ENCODE results near the gene LCAT.
"Not testable (repeated sequence)": the region's sequence is repeated elsewhere in the genome, so short reads cannot be mapped to it uniquely, and the experiment has no call there.

The LCAT gene

DNA sequence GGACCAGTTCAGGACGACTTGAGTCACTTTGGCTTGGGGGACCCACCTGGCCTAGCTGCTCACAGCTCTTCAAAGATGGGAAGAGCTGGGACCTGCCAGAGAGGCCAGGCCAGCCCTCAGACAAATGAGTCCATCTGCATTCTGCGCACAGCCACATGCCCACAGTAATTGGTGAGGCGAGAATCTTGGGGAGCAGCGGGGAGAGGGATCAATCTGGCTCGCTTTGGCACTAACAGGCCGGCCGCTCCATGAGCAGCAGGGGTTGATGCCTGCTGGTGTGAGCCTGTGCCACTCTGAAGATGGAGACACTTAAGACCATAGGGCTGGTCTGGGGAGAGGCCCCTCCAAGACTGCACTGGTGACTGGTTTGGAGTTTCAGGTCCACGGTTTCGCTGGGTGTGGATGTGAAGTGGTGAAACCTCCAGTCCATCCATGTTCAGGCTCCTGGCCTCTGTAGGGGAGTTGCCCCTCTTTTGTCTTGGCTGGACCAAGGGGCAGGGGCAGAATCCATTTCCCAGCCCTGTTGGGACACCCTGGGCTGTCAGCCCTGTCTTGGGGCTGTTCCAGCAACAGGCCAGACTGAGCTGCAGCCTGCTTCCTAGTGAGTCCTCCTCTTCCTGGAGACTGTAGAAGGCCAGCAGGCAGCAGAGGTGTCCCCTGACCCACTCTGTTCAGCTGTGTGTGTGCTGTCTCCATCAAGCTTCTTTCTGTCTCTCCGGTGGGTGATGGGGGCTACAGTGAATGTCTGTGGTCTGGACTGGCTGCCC lies 19.6 kb downstream of the LCAT start:
- peaks cover 27% of the 10 kb centered on the region in 2 donors for H3K36me3 ChIP-seq (ENCODE audit: control insufficient read depth in 2 of 2, insufficient read depth in 2 of 2, low read length in 2 of 2)
- H3K9ac ChIP-seq (ENCODE audit: low read depth in 1 of 2, low read length in 2 of 2), result no peak overlapping the region
- H3K4me3 ChIP-seq (ENCODE audit: low read length in 2 of 2), result no peak overlapping the region
- H3K9me3 ChIP-seq (ENCODE audit: control insufficient read depth in 2 of 2, low read length in 2 of 2), result no peaks in the 10 kb centered on the region
- no peaks in the 10 kb centered on the region for H3K27me3 ChIP-seq (ENCODE audit: control insufficient read depth in 2 of 2, insufficient read depth in 2 of 2, low read length in 2 of 2)
- H3K4me1 ChIP-seq (ENCODE audit: control insufficient read depth in 2 of 2, insufficient read depth in 2 of 2, low read length in 2 of 2), result no peaks in the 10 kb centered on the region
- H3K27ac ChIP-seq (ENCODE audit: low read depth in 2 of 2, low read length in 2 of 2), result no peak overlapping the region

GRCh38 chr16:67923414-67924116 lies 20.4 kb downstream of the LCAT start:
- Histone ChIP-seq H3K36me3 (ENCODE audit: control insufficient read depth in 2 of 2, insufficient read depth in 2 of 2, low read length in 2 of 2) (peaks cover 25 to 27% of the 10 kb centered on the region in 2 donors), H3K27me3 (ENCODE audit: control insufficient read depth in 2 of 2, insufficient read depth in 2 of 2, low read length in 2 of 2) (no peaks in the 10 kb centered on the region), H3K9ac (ENCODE audit: low read depth in 1 of 2, low read length in 2 of 2) (no peak overlapping the region), H3K9me3 (ENCODE audit: control insufficient read depth in 2 of 2, low read length in 2 of 2) (no peaks in the 10 kb centered on the region), H3K4me3 (ENCODE audit: low read length in 2 of 2) (no peak overlapping the region), H3K27ac (ENCODE audit: low read depth in 2 of 2, low read length in 2 of 2) (no peak overlapping the region), H3K4me1 (ENCODE audit: control insufficient read depth in 2 of 2, insufficient read depth in 2 of 2, low read length in 2 of 2) (no peaks in the 10 kb centered on the region)

DNA sequence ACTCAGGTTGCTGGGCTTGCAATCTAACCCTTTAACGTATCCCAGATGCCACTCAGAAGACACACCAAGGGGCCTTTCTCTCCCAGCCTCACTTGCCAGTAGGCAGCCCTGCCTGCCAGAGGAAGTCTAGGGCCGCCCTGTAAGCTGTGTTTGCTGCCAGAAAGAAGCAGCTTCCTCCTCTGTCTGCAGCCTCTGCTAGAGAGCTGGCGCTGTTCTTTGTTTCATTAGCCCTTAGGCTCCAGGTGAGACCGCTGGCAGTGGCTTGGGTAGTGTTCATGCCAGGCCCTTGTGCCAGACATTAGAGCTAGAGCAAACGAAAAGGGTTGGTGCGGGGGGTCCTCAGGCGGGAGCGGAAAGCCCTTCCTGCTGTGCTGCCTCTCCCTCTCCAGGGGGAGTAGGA lies 21.2 kb downstream of the LCAT start:
- Histone ChIP-seq H3K9me3 (ENCODE audit: control insufficient read depth in 2 of 2, low read length in 2 of 2) (no peaks in the 10 kb centered on the region), H3K9ac (ENCODE audit: low read depth in 1 of 2, low read length in 2 of 2) (no peak overlapping the region), H3K27ac (ENCODE audit: low read depth in 2 of 2, low read length in 2 of 2) (no peak overlapping the region), H3K36me3 (ENCODE audit: control insufficient read depth in 2 of 2, insufficient read depth in 2 of 2, low read length in 2 of 2) (peaks cover 21 to 24% of the 10 kb centered on the region in 2 donors), H3K27me3 (ENCODE audit: control insufficient read depth in 2 of 2, insufficient read depth in 2 of 2, low read length in 2 of 2) (no peaks in the 10 kb centered on the region), H3K4me3 (ENCODE audit: low read length in 2 of 2) (no peak overlapping the region), H3K4me1 (ENCODE audit: control insufficient read depth in 2 of 2, insufficient read depth in 2 of 2, low read length in 2 of 2) (no peaks in the 10 kb centered on the region)

DNA sequence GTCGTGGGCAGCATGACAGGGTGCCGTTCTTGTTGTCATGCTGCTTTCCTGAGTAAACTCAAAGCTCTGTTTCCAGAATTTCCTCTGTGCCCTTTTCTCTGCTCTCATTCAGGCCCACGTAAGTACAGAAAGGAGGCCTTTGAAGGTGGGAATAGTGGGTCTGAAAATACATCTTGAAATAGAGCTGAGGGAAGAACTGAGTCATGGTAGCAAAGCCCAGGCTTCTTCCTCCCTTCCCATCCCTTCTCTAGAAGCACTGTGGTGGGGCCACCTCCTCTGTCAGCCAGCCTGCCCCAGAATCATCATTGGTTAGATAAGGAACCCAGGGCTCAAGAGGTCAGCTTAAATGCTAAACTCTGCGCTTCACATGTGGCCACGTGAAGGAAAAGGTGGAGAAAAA lies 21.7 kb downstream of the LCAT start:
- no peaks in the 10 kb centered on the region for H3K27me3 ChIP-seq (ENCODE audit: control insufficient read depth in 2 of 2, insufficient read depth in 2 of 2, low read length in 2 of 2)
- H3K4me1 ChIP-seq (ENCODE audit: control insufficient read depth in 2 of 2, insufficient read depth in 2 of 2, low read length in 2 of 2), result no peaks in the 10 kb centered on the region
- H3K27ac ChIP-seq (ENCODE audit: low read depth in 2 of 2, low read length in 2 of 2), result no peak overlapping the region
- no peaks in the 10 kb centered on the region for H3K9me3 ChIP-seq (ENCODE audit: control insufficient read depth in 2 of 2, low read length in 2 of 2)
- no peak overlapping the region for H3K9ac ChIP-seq (ENCODE audit: low read depth in 1 of 2, low read length in 2 of 2)
- peaks cover 17 to 21% of the 10 kb centered on the region in 2 donors for H3K36me3 ChIP-seq (ENCODE audit: control insufficient read depth in 2 of 2, insufficient read depth in 2 of 2, low read length in 2 of 2)
- no peak overlapping the region for H3K4me3 ChIP-seq (ENCODE audit: low read length in 2 of 2)

- no peak overlapping the region for H3K9ac ChIP-seq (ENCODE audit: low read depth in 1 of 2, low read length in 2 of 2)
- no peaks in the 10 kb centered on the region for H3K27me3 ChIP-seq (ENCODE audit: control insufficient read depth in 2 of 2, insufficient read depth in 2 of 2, low read length in 2 of 2)
- H3K4me1 ChIP-seq (ENCODE audit: control insufficient read depth in 2 of 2, insufficient read depth in 2 of 2, low read length in 2 of 2), result peaks cover 0 to 2% of the 10 kb centered on the region in 2 donors
- peaks cover 17 to 36% of the 10 kb centered on the region in 2 donors for H3K36me3 ChIP-seq (ENCODE audit: control insufficient read depth in 2 of 2, insufficient read depth in 2 of 2, low read length in 2 of 2)
- no peak overlapping the region for H3K4me3 ChIP-seq (ENCODE audit: low read length in 2 of 2)
- H3K27ac ChIP-seq (ENCODE audit: low read depth in 2 of 2, low read length in 2 of 2), result no peak overlapping the region
- H3K9me3 ChIP-seq (ENCODE audit: control insufficient read depth in 2 of 2, low read length in 2 of 2), result no peaks in the 10 kb centered on the region
These were observed 24.2 kb downstream of the LCAT start for GRCh38 chr16:67919622-67920221.

DNA sequence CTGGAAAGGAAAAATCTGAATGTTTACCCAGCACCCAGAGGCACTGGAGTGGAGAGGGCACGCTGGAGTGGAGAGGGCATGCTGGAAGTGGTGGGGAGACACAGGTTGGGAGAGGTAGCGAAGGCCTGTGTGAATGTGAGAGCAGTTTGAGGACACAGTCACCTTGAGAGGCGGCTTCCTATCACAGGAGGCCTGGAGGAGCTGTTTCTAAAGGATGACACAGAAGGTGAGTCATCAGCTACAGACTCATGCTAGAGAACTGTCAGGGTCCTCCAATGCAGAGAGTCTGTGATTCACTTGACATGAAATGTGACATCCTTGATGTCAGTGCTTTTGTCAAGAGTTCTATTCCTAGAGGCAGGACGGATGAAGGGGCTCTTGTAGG lies 26.1 kb downstream of the LCAT start:
- Histone ChIP-seq H3K36me3 (ENCODE audit: control insufficient read depth in 2 of 2, insufficient read depth in 2 of 2, low read length in 2 of 2) (peaks cover 14 to 29% of the 10 kb centered on the region in 2 donors), H3K4me1 (ENCODE audit: control insufficient read depth in 2 of 2, insufficient read depth in 2 of 2, low read length in 2 of 2) (peaks cover 0 to 2% of the 10 kb centered on the region in 2 donors)

GRCh38 chr16:67917140-67917851 lies 26.6 kb downstream of the LCAT start:
- Histone ChIP-seq H3K36me3 (ENCODE audit: control insufficient read depth in 2 of 2, insufficient read depth in 2 of 2, low read length in 2 of 2) (peaks cover 14 to 29% of the 10 kb centered on the region in 2 donors), H3K4me1 (ENCODE audit: control insufficient read depth in 2 of 2, insufficient read depth in 2 of 2, low read length in 2 of 2) (peaks cover 0 to 2% of the 10 kb centered on the region in 2 donors), H3K27me3 (ENCODE audit: control insufficient read depth in 2 of 2, insufficient read depth in 2 of 2, low read length in 2 of 2) (no peaks in the 10 kb centered on the region), H3K27ac (ENCODE audit: low read depth in 2 of 2, low read length in 2 of 2) (no peak overlapping the region), H3K4me3 (ENCODE audit: low read length in 2 of 2) (no peak overlapping the region), H3K9me3 (ENCODE audit: control insufficient read depth in 2 of 2, low read length in 2 of 2) (no peaks in the 10 kb centered on the region), H3K9ac (ENCODE audit: low read depth in 1 of 2, low read length in 2 of 2) (no peak overlapping the region)

More for the DNA sequence above, 26.1 kb downstream of the LCAT start:
- Histone ChIP-seq H3K4me3 (ENCODE audit: low read length in 2 of 2) (no peak overlapping the region), H3K27ac (ENCODE audit: low read depth in 2 of 2, low read length in 2 of 2) (no peak overlapping the region), H3K9me3 (ENCODE audit: control insufficient read depth in 2 of 2, low read length in 2 of 2) (no peaks in the 10 kb centered on the region), H3K9ac (ENCODE audit: low read depth in 1 of 2, low read length in 2 of 2) (no peak overlapping the region), H3K27me3 (ENCODE audit: control insufficient read depth in 2 of 2, insufficient read depth in 2 of 2, low read length in 2 of 2) (no peaks in the 10 kb centered on the region)

- Histone ChIP-seq H3K36me3 (ENCODE audit: control insufficient read depth in 2 of 2, insufficient read depth in 2 of 2, low read length in 2 of 2) (peaks cover 19 to 29% of the 10 kb centered on the region in 2 donors), H3K9me3 (ENCODE audit: control insufficient read depth in 2 of 2, low read length in 2 of 2) (no peaks in the 10 kb centered on the region), H3K9ac (ENCODE audit: low read depth in 1 of 2, low read length in 2 of 2) (no peak overlapping the region), H3K4me1 (ENCODE audit: control insufficient read depth in 2 of 2, insufficient read depth in 2 of 2, low read length in 2 of 2) (peaks cover 0 to 2% of the 10 kb centered on the region in 2 donors), H3K27me3 (ENCODE audit: control insufficient read depth in 2 of 2, insufficient read depth in 2 of 2, low read length in 2 of 2) (no peaks in the 10 kb centered on the region), H3K27ac (ENCODE audit: low read depth in 2 of 2, low read length in 2 of 2) (no peak overlapping the region), H3K4me3 (ENCODE audit: low read length in 2 of 2) (no peak overlapping the region)
These were observed 27.8 kb downstream of the LCAT start for GRCh38 chr16:67915831-67916723.

- peaks cover 24 to 32% of the 10 kb centered on the region in 2 donors for H3K36me3 ChIP-seq (ENCODE audit: control insufficient read depth in 2 of 2, insufficient read depth in 2 of 2, low read length in 2 of 2)
- H3K27ac ChIP-seq (ENCODE audit: low read depth in 2 of 2, low read length in 2 of 2); H3K9me3 ChIP-seq (ENCODE audit: control insufficient read depth in 2 of 2, low read length in 2 of 2); H3K4me1 ChIP-seq (ENCODE audit: control insufficient read depth in 2 of 2, insufficient read depth in 2 of 2, low read length in 2 of 2); H3K9ac ChIP-seq (ENCODE audit: low read depth in 1 of 2, low read length in 2 of 2); H3K4me3 ChIP-seq (ENCODE audit: low read length in 2 of 2); H3K27me3 ChIP-seq (ENCODE audit: control insufficient read depth in 2 of 2, insufficient read depth in 2 of 2, low read length in 2 of 2): not testable (repeated sequence)
These were observed 28.5 kb downstream of the LCAT start for GRCh38 chr16:67915496-67915769.
